ENCODE results near the gene TEN1.

TEN1 gene

DNA sequence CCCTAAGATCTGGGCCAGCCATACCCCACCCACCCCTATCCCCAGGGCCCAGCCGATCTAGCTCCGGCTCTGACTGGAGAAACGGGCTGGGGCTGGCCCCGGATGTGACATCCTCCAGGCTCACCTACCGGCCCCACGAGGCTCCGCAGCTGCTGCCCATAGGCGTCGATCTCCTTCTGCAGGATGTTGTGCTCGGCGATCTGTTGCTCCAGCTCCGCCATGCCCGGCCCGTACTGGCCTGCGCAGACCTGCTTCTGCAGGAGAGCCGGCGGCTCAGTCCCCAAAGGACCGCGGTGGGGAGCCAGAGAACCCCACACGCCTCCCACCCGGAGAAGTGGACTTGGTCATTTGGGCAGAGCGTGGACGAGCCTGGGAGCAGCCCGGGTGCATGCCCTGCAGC is 43.2 kb downstream of the TEN1 start:
- no peak for FAIRE-seq
- DNase-seq (ENCODE audit: insufficient read length, low spot score): no peak
- TF ChIP-seq, protein P1, sequence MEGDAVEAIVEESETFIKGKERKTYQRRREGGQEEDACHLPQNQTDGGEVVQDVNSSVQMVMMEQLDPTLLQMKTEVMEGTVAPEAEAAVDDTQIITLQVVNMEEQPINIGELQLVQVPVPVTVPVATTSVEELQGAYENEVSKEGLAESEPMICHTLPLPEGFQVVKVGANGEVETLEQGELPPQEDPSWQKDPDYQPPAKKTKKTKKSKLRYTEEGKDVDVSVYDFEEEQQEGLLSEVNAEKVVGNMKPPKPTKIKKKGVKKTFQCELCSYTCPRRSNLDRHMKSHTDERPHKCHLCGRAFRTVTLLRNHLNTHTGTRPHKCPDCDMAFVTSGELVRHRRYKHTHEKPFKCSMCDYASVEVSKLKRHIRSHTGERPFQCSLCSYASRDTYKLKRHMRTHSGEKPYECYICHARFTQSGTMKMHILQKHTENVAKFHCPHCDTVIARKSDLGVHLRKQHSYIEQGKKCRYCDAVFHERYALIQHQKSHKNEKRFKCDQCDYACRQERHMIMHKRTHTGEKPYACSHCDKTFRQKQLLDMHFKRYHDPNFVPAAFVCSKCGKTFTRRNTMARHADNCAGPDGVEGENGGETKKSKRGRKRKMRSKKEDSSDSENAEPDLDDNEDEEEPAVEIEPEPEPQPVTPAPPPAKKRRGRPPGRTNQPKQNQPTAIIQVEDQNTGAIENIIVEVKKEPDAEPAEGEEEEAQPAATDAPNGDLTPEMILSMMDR (IDR thresholded peaks at IDR 0.05; ENCODE audit: insufficient read depth, missing control alignments): no peak

DNA sequence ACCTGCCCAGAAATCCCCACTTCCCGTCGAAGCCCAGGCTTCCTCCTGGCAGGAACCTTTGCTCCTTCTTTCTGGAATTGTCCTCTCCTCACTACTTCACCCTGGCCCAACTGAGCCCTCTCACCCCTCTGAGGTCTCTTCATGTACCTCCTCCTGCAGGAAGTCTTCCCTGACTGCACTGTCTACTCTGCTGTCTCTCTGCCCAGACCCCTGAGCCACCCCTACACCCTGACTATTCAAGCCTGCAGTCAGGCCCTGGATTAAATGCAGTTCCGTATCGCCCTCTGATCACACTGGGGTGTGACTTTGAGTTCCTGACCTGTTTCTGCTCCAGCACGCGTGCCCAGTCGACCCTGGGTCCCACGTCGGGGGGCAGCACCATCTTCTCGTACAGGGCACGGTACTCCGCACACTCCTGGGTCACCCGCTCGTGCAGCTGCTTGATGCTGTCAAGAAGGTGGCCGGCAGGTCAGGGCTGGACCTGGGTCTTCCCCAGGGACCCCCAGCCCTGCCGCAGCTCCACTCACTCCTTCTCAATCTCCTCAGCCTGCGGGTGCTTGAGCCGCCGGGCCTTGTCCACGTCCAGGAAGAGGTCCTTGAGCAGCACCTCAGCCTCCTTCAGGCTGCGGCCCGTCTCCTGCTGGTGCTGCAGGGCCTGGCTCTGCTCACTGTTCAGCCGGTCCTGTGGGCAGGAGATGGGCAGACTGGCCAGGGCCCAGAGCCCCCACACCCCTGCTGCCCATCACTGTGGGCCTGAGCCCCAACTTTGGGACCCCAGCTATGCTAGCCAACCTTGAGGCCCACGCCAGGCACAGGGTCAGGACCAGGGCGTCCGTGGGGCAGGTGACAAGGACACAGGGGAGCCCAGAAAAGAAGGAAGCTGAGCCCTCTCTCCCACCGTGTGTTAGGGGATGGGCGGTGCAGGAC is 44.2 kb downstream of the TEN1 start:
- FAIRE-seq: no peak

DNA sequence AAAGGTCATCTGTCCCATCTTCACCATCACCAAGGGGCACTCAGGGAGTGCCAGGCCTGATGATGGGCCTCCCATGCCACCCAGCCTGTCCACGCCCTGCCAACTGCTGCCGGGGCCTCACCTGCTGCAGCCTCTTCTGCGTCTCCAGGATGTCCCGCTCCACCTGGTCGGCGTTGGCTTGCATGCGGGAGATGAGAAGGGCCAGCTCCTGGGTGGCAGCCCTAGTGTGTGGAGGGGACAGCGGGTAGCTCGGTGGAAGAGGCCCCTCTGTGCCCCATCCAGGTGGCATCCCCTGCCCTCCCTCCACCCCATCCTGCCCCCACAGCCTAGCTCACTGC is 44.8 kb downstream of the TEN1 start:
- FAIRE-seq (no peak), DNase-seq (ENCODE audit: insufficient read length, low spot score) (no peak)
- TF ChIP-seq, protein P1 (IDR thresholded peaks at IDR 0.05; ENCODE audit: insufficient read depth, missing control alignments): no peak

More for the DNA sequence above, 44.2 kb downstream of the TEN1 start:
- TF ChIP-seq, protein P1 (IDR thresholded peaks at IDR 0.05; ENCODE audit: insufficient read depth, missing control alignments): no peak
- no peak for DNase-seq (ENCODE audit: insufficient read length, low spot score)

DNA sequence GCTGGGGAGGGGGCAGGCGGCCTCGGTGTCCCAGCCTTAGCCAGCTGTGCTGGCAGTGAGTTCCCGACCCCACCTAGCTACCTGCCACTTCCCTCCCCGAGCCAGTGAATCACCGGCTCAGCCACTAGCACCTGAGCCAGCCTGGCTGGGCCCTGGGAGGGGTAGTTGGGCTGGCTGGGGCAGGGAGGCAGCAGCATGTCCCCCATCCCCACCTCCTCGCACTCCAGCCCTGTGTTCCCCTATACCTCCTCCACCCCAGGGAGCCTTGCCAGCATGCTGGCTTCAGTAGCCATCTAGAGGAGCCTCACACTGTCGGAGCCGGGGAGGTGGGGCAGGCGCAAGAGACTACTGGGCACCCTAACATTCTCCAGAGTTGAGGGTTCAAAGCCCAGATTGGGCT is 45.3 kb downstream of the TEN1 start:
- TF ChIP-seq, protein P1 (IDR thresholded peaks at IDR 0.05; ENCODE audit: insufficient read depth, missing control alignments): no peak
- FAIRE-seq: no peak

DNA sequence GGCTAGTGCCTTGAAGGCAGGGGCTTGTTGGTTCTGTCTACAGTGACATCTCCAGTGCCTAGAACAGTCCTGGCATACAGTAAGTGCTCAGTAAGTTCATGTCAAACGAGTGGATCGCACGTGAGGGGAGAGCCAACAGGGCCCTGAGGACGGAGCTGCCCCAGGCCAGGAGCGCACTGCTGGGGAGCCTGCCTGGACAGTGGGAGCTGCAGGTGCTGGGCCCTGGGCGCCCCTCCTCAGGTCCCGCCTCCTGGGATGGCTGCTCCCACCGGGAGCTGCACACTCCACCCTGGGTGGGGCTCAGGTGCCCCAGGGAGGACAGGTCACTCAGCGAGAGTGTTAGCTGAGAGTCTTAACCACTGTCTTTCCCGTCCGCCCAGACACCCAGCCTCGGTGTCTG is 46.3 kb downstream of the TEN1 start:
- TF ChIP-seq, protein P1 (IDR thresholded peaks at IDR 0.05; ENCODE audit: insufficient read depth, missing control alignments): no peak
- FAIRE-seq: no peak
- DNase-seq (ENCODE audit: insufficient read length, low spot score): no peak

More for the DNA sequence above, 45.3 kb downstream of the TEN1 start:
- DNase-seq (ENCODE audit: insufficient read length, low spot score): no peak

DNA sequence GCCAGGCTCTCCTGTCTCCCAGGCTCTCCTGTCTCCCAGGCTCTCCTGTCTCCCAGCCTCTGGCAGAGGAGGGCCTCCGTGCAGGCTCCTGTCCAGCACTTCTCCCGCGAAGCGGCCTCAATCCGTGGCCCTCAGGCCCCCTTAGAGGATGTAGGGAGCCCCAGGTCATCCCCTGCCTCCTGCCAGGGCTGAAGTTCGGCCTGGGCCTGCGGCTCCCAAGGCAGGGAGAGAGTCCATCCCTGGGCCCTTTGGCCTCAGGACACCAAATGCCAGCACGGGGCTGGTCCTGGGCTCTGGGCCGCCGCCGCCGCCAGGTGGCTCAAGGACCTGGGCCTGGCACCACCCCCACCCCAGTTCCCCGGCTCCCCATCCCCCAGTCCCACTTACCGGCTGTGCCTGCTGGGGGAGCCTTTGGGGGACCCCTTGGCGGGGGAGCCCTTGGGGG is 47.7 kb downstream of the TEN1 start:
- DNase-seq (ENCODE audit: insufficient read length, low spot score): no peak
- no peak for FAIRE-seq
- TF ChIP-seq, protein P1 (IDR thresholded peaks at IDR 0.05; ENCODE audit: insufficient read depth, missing control alignments): no peak

Measured in D721Med (cell line).